ENCODE results near the gene XCR1.

The XCR1 gene

DNA sequence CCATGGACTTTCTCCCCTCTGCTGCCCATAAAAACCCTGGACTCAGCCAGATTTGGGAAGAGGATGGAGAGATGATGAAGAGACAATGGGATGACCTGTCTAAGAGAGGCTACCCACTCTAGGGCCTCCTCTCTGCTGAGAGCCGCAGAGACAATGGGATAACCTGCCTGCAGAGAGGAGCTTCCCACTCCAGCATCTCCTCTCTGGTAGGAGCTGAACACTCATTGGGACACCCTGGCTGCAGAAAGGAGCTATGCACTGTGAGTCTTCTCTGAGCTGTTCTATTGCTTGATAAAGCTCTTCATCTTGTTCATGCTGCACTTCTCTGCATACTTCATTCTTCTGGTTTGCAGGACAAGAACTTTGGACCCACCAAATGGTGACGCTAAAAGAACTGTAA, 4.5 kb upstream of the XCR1 start:
- POLR2A ChIA-PET, result no interaction called here
- Histone ChIP-seq H3K9me3 (ENCODE audit: control insufficient read depth, insufficient read depth, low read depth, low read length) (no peaks in the 10 kb centered on the region), H3K27ac (ENCODE audit: extremely low read depth, low read depth, low read length) (no peak overlapping the region), H3K4me3 (ENCODE audit: low read depth, low read length) (no peak overlapping the region), H3K36me3 (ENCODE audit: control insufficient read depth in 2 of 2, insufficient read depth in 1 of 2, low read length in 2 of 2) (no peaks in the 10 kb centered on the region), H3K4me1 (ENCODE audit: control insufficient read depth, insufficient read depth, low read length) (no peaks in the 10 kb centered on the region)
- TF ChIP-seq YY2 (tag by site-specific recombination; IDR thresholded peaks at IDR 0.05) (no peak), ZBTB21 (tag by site-specific recombination; IDR thresholded peaks at IDR 0.05) (no peak), ZNF670 (tag by site-specific recombination; IDR thresholded peaks at IDR 0.05; ENCODE audit: low read depth) (no peak), ZBTB20 (tag by site-specific recombination; IDR thresholded peaks at IDR 0.05) (no peak), GLIS2 (tag by site-specific recombination; IDR thresholded peaks at IDR 0.05) (no peak), ZNF133 (tag by site-specific recombination; IDR thresholded peaks at IDR 0.05) (no peak), GLIS1 (tag by site-specific recombination; IDR thresholded peaks at IDR 0.05) (no peak), ZNF23 (tag by site-specific recombination; IDR thresholded peaks at IDR 0.05; ENCODE audit: borderline replicate concordance) (no peak), ZNF558 (tag by site-specific recombination; IDR thresholded peaks at IDR 0.05) (no peak), ZNF433 (tag by site-specific recombination; IDR thresholded peaks at IDR 0.05; ENCODE audit: low read depth) (no peak)
- TF ChIP-seq, protein P1, sequence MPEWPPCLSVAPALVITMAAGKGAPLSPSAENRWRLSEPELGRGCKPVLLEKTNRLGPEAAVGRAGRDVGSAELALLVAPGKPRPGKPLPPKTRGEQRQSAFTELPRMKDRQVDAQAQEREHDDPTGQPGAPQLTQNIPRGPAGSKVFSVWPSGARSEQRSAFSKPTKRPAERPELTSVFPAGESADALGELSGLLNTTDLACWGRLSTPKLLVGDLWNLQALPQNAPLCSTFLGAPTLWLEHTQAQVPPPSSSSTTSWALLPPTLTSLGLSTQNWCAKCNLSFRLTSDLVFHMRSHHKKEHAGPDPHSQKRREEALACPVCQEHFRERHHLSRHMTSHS (tag by site-specific recombination; IDR thresholded peaks at IDR 0.05), result no peak
- TF ChIP-seq, protein P2, sequence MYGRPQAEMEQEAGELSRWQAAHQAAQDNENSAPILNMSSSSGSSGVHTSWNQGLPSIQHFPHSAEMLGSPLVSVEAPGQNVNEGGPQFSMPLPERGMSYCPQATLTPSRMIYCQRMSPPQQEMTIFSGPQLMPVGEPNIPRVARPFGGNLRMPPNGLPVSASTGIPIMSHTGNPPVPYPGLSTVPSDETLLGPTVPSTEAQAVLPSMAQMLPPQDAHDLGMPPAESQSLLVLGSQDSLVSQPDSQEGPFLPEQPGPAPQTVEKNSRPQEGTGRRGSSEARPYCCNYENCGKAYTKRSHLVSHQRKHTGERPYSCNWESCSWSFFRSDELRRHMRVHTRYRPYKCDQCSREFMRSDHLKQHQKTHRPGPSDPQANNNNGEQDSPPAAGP (tag by site-specific recombination; IDR thresholded peaks at IDR 0.05), result no peak
- TF ChIP-seq, protein P3, sequence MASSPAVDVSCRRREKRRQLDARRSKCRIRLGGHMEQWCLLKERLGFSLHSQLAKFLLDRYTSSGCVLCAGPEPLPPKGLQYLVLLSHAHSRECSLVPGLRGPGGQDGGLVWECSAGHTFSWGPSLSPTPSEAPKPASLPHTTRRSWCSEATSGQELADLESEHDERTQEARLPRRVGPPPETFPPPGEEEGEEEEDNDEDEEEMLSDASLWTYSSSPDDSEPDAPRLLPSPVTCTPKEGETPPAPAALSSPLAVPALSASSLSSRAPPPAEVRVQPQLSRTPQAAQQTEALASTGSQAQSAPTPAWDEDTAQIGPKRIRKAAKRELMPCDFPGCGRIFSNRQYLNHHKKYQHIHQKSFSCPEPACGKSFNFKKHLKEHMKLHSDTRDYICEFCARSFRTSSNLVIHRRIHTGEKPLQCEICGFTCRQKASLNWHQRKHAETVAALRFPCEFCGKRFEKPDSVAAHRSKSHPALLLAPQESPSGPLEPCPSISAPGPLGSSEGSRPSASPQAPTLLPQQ (tag by site-specific recombination; IDR thresholded peaks at IDR 0.05), result no peak
- CTCF ChIA-PET, result no interaction called here

DNA sequence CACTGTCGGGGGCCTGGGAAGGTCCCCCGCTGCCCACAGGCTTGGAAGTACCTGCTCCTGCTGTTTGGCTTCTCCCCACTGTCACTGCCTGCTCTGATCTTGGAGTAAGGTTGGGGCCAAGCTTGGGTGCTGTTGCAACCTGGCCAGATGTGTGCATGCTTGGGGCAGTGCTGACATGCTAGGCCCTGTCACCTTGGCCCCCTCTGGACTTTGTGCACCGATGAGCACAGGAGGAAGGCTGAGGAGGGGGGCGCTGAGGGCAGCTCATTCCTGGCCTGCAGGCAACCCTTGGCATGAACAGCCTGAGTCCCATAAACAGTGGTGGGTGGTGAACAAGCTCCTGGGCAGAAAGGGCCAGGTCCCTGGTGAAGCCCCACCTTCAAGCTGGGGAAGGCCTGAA, 4.0 kb upstream of the XCR1 start:
- ChIA-PET POLR2A (no interaction called here), CTCF (interaction anchor here (1.6 kb wide), 1 partner anchor 48 kb away, joined by 3 read pairs; no protein-coding TSS in a partner anchor)
- TF ChIP-seq ZFP69B (tag by site-specific recombination; IDR thresholded peaks at IDR 0.05), result no peak
- TF ChIP-seq ZNF76 (tag by site-specific recombination; IDR thresholded peaks at IDR 0.05; ENCODE audit: borderline replicate concordance, low read depth), result no peak
- TF ChIP-seq, protein P4, sequence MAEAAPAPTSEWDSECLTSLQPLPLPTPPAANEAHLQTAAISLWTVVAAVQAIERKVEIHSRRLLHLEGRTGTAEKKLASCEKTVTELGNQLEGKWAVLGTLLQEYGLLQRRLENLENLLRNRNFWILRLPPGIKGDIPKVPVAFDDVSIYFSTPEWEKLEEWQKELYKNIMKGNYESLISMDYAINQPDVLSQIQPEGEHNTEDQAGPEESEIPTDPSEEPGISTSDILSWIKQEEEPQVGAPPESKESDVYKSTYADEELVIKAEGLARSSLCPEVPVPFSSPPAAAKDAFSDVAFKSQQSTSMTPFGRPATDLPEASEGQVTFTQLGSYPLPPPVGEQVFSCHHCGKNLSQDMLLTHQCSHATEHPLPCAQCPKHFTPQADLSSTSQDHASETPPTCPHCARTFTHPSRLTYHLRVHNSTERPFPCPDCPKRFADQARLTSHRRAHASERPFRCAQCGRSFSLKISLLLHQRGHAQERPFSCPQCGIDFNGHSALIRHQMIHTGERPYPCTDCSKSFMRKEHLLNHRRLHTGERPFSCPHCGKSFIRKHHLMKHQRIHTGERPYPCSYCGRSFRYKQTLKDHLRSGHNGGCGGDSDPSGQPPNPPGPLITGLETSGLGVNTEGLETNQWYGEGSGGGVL (tag by site-specific recombination; IDR thresholded peaks at IDR 0.05), result no peak
- no peak for TF ChIP-seq HOXA7 (CRISPR knock-in tag; IDR thresholded peaks at IDR 0.05; ENCODE audit: borderline replicate concordance)
- no peak for TF ChIP-seq ZNF837 (tag by site-specific recombination; IDR thresholded peaks at IDR 0.05)
- no peak for TF ChIP-seq ZNF211 (tag by site-specific recombination; IDR thresholded peaks at IDR 0.05; ENCODE audit: low read depth)
- no peak for TF ChIP-seq KLF1 (tag by site-specific recombination; IDR thresholded peaks at IDR 0.05)
- TF ChIP-seq ZBTB1 (tag by site-specific recombination; IDR thresholded peaks at IDR 0.05), result no peak
- TF ChIP-seq, protein P5, sequence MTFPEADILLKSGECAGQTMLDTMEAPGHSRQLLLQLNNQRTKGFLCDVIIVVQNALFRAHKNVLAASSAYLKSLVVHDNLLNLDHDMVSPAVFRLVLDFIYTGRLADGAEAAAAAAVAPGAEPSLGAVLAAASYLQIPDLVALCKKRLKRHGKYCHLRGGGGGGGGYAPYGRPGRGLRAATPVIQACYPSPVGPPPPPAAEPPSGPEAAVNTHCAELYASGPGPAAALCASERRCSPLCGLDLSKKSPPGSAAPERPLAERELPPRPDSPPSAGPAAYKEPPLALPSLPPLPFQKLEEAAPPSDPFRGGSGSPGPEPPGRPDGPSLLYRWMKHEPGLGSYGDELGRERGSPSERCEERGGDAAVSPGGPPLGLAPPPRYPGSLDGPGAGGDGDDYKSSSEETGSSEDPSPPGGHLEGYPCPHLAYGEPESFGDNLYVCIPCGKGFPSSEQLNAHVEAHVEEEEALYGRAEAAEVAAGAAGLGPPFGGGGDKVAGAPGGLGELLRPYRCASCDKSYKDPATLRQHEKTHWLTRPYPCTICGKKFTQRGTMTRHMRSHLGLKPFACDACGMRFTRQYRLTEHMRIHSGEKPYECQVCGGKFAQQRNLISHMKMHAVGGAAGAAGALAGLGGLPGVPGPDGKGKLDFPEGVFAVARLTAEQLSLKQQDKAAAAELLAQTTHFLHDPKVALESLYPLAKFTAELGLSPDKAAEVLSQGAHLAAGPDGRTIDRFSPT (tag by site-specific recombination; IDR thresholded peaks at IDR 0.05), result no peak
- no peak for TF ChIP-seq ZFP3 (tag by site-specific recombination; IDR thresholded peaks at IDR 0.05; ENCODE audit: low read depth)
- no peak for TF ChIP-seq ZBTB17 (tag by site-specific recombination; IDR thresholded peaks at IDR 0.05)
- H3K9me3 ChIP-seq (ENCODE audit: control insufficient read depth, insufficient read depth, low read depth, low read length), result no peaks in the 10 kb centered on the region
- H3K27ac ChIP-seq (ENCODE audit: extremely low read depth, low read depth, low read length), result no peak overlapping the region
- H3K36me3 ChIP-seq (ENCODE audit: control insufficient read depth in 2 of 2, insufficient read depth in 1 of 2, low read length in 2 of 2), result no peaks in the 10 kb centered on the region
- H3K4me3 ChIP-seq (ENCODE audit: low read depth, low read length), result no peak overlapping the region
- H3K4me1 ChIP-seq (ENCODE audit: control insufficient read depth, insufficient read depth, low read length), result no peaks in the 10 kb centered on the region

Measured in HEK293 (cell line).